ENCODE data around the gene TMPRSS4. TPM values are rescaled to one million over a fixed set of nuclear protein-coding genes. Genes with fewer than 3 reads are reported as not detected.

TMPRSS4 gene
- total RNA-seq, 1 donor from 2014 or later: 16.8 TPM

GRCh38 chr11:118079491-118079890 is 2.6 kb downstream of the TMPRSS4 start:
- Histone ChIP-seq H3K36me3 (ENCODE audit: control insufficient read depth, insufficient read depth, low read length) (no peaks in the 10 kb centered on the region), H3K27me3 (ENCODE audit: control insufficient read depth, insufficient read depth, low read length) (peaks cover 22% of the 10 kb centered on the region), H3K4me3 (ENCODE audit: low read depth, low read length) (no peak overlapping the region)
- no peak for DNase-seq (ENCODE audit: low read depth)
- no peak for TF ChIP-seq CTCF (IDR thresholded peaks at IDR 0.05; ENCODE audit: insufficient read depth, low read length, poor library complexity, severe bottlenecking)

- no peak for TF ChIP-seq CTCF (IDR thresholded peaks at IDR 0.05; ENCODE audit: insufficient read depth, low read length, poor library complexity, severe bottlenecking)
- peaks cover 22% of the 10 kb centered on the region for H3K27me3 ChIP-seq (ENCODE audit: control insufficient read depth, insufficient read depth, low read length)
- H3K4me3 ChIP-seq (ENCODE audit: low read depth, low read length): no peak overlapping the region
- no peaks in the 10 kb centered on the region for H3K36me3 ChIP-seq (ENCODE audit: control insufficient read depth, insufficient read depth, low read length)
- no peak for DNase-seq (ENCODE audit: low read depth)
Measured at GRCh38 chr11:118080296-118080695, 3.4 kb downstream of the TMPRSS4 start.

GRCh38 chr11:118081241-118081958 is 4.5 kb downstream of the TMPRSS4 start:
- Histone ChIP-seq H3K36me3 (ENCODE audit: control insufficient read depth, insufficient read depth, low read length) (no peaks in the 10 kb centered on the region), H3K27me3 (ENCODE audit: control insufficient read depth, insufficient read depth, low read length) (peaks cover 21% of the 10 kb centered on the region), H3K4me3 (ENCODE audit: low read depth, low read length) (no peak overlapping the region)
- TF ChIP-seq CTCF (IDR thresholded peaks at IDR 0.05; ENCODE audit: insufficient read depth, low read length, poor library complexity, severe bottlenecking): no peak
- no peak for DNase-seq (ENCODE audit: low read depth)

GRCh38 chr11:118082880-118083552 is 6.1 kb downstream of the TMPRSS4 start:
- H3K27me3 ChIP-seq (ENCODE audit: control insufficient read depth, insufficient read depth, low read length): peaks cover 12% of the 10 kb centered on the region
- TF ChIP-seq CTCF (IDR thresholded peaks at IDR 0.05; ENCODE audit: insufficient read depth, low read length, poor library complexity, severe bottlenecking): no peak
- DNase-seq (ENCODE audit: low read depth): no peak

GRCh38 chr11:118084247-118084646 is 7.4 kb downstream of the TMPRSS4 start:
- Histone ChIP-seq H3K27me3 (ENCODE audit: control insufficient read depth, insufficient read depth, low read length) (peaks cover 9% of the 10 kb centered on the region), H3K4me3 (ENCODE audit: low read depth, low read length) (no peak overlapping the region), H3K36me3 (ENCODE audit: control insufficient read depth, insufficient read depth, low read length) (no peaks in the 10 kb centered on the region)
- DNase-seq (ENCODE audit: low read depth): no peak
- TF ChIP-seq CTCF (IDR thresholded peaks at IDR 0.05; ENCODE audit: insufficient read depth, low read length, poor library complexity, severe bottlenecking): no peak

More at GRCh38 chr11:118082880-118083552, 6.1 kb downstream of the TMPRSS4 start:
- Histone ChIP-seq H3K4me3 (ENCODE audit: low read depth, low read length) (no peak overlapping the region), H3K36me3 (ENCODE audit: control insufficient read depth, insufficient read depth, low read length) (no peaks in the 10 kb centered on the region)
